Stimulated activated CD4-positive, alpha-beta T cell treated with anti-CD3 and anti-CD28 coated beads, Interleukin-2, amount 100 ng/mL, for 24 hours (primary cell): ENCODE measurements around the gene EPB41L4A.
A peak's percentile ranks its signal among the peaks of the same experiment; 100 is the strongest.

ENCODE experiments used
- DNase-seq, 2 donors: peaks; one replicate each; pipeline ENCODE4 v3.0.0-alpha.2; 2020

Gene EPB41L4A

DNA sequence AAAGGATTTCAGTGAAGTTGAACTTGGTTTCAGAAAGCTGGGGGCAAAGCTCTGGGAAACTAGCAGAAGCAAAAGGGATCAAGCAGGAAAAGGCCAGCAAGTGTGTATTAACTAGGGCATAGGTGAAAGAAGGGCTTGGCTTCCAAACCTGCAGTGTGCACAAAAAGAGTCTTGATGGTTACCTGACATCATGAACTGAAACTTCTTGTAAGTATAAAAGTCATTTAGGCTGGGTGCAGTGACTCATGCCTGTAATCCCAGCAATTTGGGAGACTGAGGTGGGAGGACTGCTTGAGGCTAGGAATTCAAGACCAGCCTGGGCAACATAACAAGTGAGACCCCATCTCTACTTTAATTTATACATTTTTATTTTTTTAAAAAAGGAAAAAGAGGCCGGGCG is 216.4 kb downstream of the EPB41L4A start:
- no peak for DNase-seq

DNA sequence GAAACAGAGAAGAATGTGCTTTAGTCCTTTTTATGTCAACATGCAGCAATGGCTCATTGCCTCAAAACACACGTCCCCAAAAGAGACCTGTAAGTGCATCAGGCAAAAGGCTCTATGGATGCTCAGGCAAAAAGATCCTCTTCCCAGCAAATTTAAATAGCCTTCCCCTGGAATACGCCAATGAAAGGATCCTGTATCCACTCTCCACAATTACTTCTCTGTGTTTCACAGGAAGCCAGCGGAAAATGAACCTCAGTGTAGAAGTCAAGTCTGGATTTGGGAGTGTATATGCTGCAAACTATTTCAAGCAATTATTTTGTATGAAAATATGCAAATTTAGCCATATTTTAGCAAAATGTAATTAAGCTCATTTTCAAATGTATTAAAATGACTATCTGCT is 217.9 kb downstream of the EPB41L4A start:
- no peak for DNase-seq

DNA sequence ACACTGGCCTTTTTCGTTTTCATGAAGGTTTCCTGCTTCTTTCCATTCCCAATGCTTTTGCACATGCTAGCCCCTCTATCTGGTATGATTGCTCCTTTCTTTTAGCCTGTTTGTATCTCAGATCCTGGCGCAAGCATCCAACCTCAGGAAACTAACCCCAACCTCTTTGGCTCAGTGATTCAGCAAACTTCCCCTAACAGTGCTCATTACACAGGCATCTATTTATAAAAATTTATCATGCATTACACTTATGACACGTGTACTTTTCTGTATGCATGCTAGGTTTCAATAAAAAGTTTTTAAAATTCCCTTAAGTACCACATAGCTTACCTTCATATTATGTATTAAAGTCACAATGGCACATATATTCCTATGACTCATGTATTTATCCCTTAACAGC is 218.9 kb downstream of the EPB41L4A start:
- no peak for DNase-seq

GRCh38 chr5:112196584-112196983 is 222.5 kb downstream of the EPB41L4A start:
- no peak for DNase-seq

- DNase-seq = no peak
These were observed 223.2 kb downstream of the EPB41L4A start for GRCh38 chr5:112195924-112196323.

- no peak for DNase-seq
These were observed 226.2 kb downstream of the EPB41L4A start for GRCh38 chr5:112192866-112193265.

GRCh38 chr5:112192072-112192471 is 227.0 kb downstream of the EPB41L4A start:
- DNase-seq = no peak

- no peak for DNase-seq
These were observed 229.7 kb downstream of the EPB41L4A start for GRCh38 chr5:112189391-112189790.

- no peak for DNase-seq
These were observed 232.6 kb downstream of the EPB41L4A start for GRCh38 chr5:112186401-112186990.

GRCh38 chr5:112183874-112184273 is 235.2 kb downstream of the EPB41L4A start:
- DNase-seq = no peak

DNA sequence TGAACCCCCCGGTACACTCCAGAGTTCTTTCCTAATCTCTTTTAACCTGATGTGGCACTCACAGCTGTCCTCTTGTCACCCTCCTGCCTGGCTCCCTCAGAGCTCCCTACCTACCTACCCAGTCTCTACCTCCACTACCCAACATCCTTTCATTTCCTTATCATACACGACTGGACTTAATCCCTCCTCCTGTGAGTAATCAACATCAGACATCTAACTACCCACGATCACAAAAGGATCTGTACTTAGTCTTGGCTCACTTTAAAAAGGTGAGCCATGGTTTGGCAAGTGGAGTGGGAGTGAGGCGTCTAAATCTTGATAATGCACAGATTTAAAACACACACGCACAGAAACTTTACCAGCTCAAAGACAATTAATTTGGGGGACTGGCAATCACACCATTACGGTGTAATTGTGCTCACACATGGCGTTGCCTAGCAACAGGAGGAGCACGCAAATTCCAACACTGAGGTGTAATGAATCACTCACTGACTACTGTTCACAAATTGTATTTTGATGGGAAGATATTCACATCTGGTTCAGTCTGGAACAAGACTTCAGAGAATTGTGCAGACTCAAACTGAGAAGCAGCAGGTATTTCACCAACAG is 235.9 kb downstream of the EPB41L4A start:
- DNase-seq = no peak

GRCh38 chr5:112179290-112179689 is 239.8 kb downstream of the EPB41L4A start:
- DNase-seq = no peak

GRCh38 chr5:112174959-112175594 is 244.0 kb downstream of the EPB41L4A start:
- DNase-seq = no peak

- DNase-seq = no peak
These were observed 253.0 kb downstream of the EPB41L4A start for GRCh38 chr5:112165897-112166737.

GRCh38 chr5:112165399-112165798 is 253.7 kb downstream of the EPB41L4A start:
- DNase-seq = no peak

GRCh38 chr5:112163435-112163834 is 255.6 kb downstream of the EPB41L4A start:
- no peak for DNase-seq

GRCh38 chr5:112161392-112161748 is 257.7 kb downstream of the EPB41L4A start:
- DNase-seq = no peak

DNA sequence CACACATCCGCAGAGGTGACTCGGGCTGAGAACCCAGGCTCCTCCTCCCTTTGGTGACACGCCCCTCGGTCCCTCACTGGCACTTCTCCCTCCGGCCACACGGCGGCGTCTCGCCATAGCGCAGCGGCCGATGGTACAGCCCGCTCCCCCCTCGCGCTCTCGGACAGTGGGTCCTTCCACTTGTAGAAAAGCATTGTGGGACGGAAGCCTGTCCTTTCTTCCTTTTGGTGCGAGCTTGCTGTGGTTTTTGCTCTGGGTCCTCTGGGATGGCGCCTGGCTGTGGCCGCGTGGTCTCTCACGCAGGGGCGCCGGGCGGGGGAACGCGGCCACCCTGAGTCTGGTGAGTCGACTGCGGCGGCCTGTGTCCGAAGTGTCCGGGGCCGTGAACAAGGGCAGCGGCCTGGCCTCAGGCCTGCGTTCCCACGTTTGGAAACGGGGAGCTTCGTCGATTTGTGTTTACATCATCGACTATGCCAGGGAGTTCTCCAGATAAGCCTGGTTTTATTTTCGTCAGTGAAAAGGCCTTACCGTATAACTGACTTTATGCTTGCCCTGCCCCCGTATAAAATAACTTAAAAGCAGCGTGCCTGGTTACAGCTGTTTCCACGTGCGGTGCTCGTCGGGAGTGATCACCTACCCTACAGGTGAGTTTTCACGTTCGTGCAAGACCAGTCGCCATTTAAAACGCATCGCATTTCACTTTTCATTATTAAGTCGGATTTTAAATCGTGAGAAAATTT is 258.3 kb downstream of the EPB41L4A start:
- peak; percentile 92 to 95 for DNase-seq

DNA sequence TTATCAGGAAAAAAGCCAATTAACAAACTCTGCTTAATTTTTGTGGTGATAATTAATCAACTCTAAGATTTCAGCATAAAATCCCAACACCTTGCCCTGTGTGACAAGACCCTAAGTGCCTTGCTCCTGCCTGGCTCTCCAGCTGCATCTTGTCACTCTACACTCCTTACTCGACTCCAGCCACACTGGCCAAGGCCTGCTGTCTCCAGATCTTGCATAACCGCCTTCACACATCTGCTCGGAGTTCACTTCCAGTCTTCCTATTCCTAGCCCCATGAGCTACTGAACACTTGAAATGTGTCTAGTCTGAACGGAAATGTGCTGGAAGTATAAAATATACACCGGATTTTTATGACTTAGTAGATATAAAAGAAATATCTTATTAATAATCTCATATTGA is 259.6 kb downstream of the EPB41L4A start:
- no peak for DNase-seq

GRCh38 chr5:112156211-112156610 is 262.9 kb downstream of the EPB41L4A start:
- DNase-seq = no peak

DNA sequence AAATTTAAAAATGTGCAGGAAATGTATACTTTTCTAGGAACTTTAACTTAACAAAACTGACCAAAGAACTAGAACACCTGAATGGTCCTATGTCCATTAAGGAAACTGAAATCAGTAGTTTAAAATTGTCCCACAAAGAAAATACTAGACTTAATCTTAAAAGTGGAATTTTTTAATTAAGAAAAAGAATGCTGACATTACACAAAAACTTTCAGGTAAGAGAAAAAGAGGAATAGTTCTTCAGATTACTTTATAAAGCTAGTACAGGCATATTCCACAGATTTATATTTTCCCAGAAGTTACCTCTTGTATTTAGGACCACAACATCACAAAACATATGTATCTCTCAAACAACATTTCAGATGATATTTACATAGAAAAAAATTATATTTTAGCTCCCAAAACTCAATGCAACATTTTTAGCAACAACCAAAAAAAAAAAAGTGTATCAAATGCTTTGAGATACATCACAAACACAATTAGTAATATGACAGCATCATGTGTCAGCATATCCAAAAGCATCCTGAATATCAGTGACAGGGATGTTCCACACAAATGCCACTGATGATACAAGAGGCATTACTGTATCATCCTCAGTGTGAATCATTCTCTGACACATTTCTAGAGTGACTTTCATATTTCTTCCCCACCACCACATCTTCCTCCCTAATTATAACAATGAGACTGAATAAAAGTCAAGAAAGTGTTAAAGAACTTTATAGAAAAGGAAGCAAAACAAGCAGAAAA is 264.0 kb downstream of the EPB41L4A start:
- DNase-seq = no peak

- DNase-seq = no peak
These were observed 269.4 kb downstream of the EPB41L4A start for GRCh38 chr5:112149727-112150126.
